T-helper 1 cell treated with Interleukin-12 subunit alpha and Interleukin-12 subunit beta and Interleukin-4 antibody, amounts not matched to agents 30 μg/mL and 1 μg/mL, for 36 hours (primary cell): ENCODE measurements around the gene RNFT2.

Experiments
- H3K27ac Mint-ChIP-seq: one replicate; pipeline ENCODE4 v1.8.0; 2021; ENCODE audit warnings: mild to moderate bottlenecking, mixed read lengths
- H3K27me3 Mint-ChIP-seq: one replicate; pipeline ENCODE4 v1.8.0; 2021; ENCODE audit warnings: low read depth, mixed read lengths
- H3K36me3 Mint-ChIP-seq: one replicate; pipeline ENCODE4 v1.8.0; 2021; ENCODE audit warnings: low read depth, mixed read lengths
- H3K4me1 Mint-ChIP-seq: one replicate; pipeline ENCODE4 v1.8.0; 2021; ENCODE audit warnings: low read depth, mixed read lengths
- H3K4me3 Mint-ChIP-seq: one replicate; pipeline ENCODE4 v1.8.0; 2021; ENCODE audit warnings: mild to moderate bottlenecking, moderate library complexity, mixed read lengths
- H3K9me3 Mint-ChIP-seq: one replicate; pipeline ENCODE4 v1.8.0; 2021; ENCODE audit warnings: mixed read lengths

RNFT2 gene

GRCh38 chr12:116887244-116887643, 149.1 kb downstream of the RNFT2 start:
- H3K9me3 Mint-ChIP-seq, result no peaks in the 10 kb centered on the region
- H3K27ac Mint-ChIP-seq, result no peak overlapping the region
- peaks cover 4% of the 10 kb centered on the region for H3K4me1 Mint-ChIP-seq
- H3K4me3 Mint-ChIP-seq, result no peak overlapping the region
- no peaks in the 10 kb centered on the region for H3K36me3 Mint-ChIP-seq
- H3K27me3 Mint-ChIP-seq, result peaks cover 53% of the 10 kb centered on the region

DNA sequence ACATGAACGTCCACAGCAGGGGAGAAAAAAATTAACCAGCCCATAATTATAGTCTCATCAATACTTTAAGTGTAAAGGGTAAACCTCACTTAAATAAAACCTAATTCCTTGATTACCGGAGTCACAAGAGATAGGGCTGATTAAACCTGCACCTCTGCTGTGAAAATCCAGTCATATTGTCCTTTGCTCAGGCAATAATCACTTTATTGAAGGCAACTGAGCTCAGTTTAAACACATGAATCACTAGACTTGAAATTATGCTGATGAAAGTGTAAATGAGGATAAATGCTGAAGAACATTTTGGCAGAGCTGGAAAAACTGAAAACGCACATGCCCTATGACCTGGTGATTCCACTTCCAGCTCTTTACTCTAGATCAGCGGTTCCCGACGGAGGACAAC, 149.8 kb downstream of the RNFT2 start:
- Mint-ChIP-seq H3K27ac (no peak overlapping the region), H3K4me1 (no peaks in the 10 kb centered on the region), H3K36me3 (no peaks in the 10 kb centered on the region), H3K4me3 (no peak overlapping the region), H3K27me3 (peaks cover 47% of the 10 kb centered on the region), H3K9me3 (no peaks in the 10 kb centered on the region)

DNA sequence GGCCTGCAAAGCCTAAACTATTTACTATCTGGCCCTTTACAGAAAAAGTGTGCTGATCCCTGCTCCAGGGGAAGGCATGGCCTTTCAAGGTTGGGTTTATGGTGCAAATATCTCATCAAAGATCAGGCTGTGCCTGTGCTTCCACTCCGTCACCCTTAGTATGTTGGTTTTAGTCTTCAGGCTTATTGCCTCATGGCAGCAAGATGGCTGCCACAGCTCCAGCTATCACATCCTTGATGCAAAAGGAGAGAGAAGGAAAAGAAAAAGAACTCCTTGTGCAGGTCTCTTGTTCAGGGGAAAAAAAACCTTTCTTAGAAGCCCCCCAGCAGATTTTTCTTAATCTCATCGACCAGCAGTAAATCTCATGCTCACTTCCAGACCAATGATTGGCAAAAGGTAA, 152.2 kb downstream of the RNFT2 start:
- Mint-ChIP-seq H3K27me3 (peaks cover 31% of the 10 kb centered on the region), H3K27ac (no peak overlapping the region), H3K36me3 (no peaks in the 10 kb centered on the region), H3K4me1 (no peaks in the 10 kb centered on the region), H3K9me3 (no peaks in the 10 kb centered on the region), H3K4me3 (no peak overlapping the region)

GRCh38 chr12:116891019-116891418, 152.9 kb downstream of the RNFT2 start:
- H3K4me1 Mint-ChIP-seq, result no peaks in the 10 kb centered on the region
- H3K27me3 Mint-ChIP-seq, result peaks cover 34% of the 10 kb centered on the region

DNA sequence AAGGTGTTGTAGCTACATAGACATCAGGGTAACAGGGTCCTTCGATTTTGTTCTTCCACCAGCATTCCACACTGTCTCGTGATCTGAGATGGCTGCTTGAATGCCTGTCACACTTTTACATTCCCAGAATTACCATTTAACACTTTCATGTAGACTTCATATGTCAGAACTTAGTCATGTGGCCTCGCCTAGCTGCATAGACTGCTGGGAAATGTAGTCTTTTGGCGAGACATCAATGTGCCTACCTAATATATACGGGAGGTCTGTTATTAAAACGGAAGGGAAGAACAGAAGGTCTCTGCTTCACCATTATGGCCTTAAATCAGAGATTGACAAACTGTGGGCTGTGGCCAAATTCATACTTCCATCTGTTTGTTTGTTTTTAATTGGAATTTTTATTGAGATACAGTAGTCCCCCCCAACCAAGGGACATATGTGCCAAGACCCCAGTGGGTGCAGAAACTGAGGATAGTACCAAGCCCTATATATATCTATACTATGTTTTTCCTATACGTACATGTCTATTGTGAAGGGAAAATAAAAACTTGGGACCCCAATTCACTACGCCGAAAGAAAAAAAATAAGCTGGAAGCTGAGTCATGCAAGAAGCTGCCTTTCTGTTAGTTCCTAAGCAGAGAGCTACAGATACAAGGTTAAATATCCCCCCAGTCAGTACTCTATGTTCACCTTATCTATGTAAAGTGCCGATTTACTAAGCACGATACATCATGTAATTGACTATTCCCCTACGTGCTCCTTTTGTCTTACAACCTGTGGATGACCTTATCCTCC, 154.4 kb downstream of the RNFT2 start:
- no peaks in the 10 kb centered on the region for H3K4me1 Mint-ChIP-seq
- peaks cover 27% of the 10 kb centered on the region for H3K27me3 Mint-ChIP-seq
- H3K9me3 Mint-ChIP-seq, result no peaks in the 10 kb centered on the region
- no peaks in the 10 kb centered on the region for H3K36me3 Mint-ChIP-seq
- no peak overlapping the region for H3K27ac Mint-ChIP-seq
- H3K4me3 Mint-ChIP-seq, result no peak overlapping the region

More at GRCh38 chr12:116891019-116891418, 152.9 kb downstream of the RNFT2 start:
- H3K9me3 Mint-ChIP-seq, result no peaks in the 10 kb centered on the region
- H3K36me3 Mint-ChIP-seq, result no peaks in the 10 kb centered on the region
- H3K27ac Mint-ChIP-seq, result no peak overlapping the region
- no peak overlapping the region for H3K4me3 Mint-ChIP-seq

DNA sequence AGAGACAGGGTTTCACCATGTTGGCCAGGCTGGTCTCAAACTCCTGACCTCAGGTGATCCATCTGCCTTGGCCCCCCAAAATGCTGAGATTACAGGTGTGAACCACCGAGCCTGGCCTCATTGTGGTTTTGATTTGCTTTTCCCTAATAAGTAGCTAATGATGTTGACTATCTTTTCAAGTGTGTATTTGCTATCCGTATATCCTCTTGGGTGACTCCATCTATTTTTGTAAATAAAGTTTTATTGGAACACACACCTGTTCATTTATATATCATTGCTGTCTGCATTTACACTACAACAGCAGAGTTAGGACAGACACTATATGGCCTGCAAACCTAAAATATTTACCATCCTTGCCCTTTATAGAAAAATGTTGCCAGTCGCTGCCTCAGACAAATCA, 156.8 kb downstream of the RNFT2 start:
- peaks cover 32% of the 10 kb centered on the region for H3K27me3 Mint-ChIP-seq
- no peaks in the 10 kb centered on the region for H3K36me3 Mint-ChIP-seq
- H3K9me3 Mint-ChIP-seq, result no peaks in the 10 kb centered on the region
- H3K4me1 Mint-ChIP-seq, result no peaks in the 10 kb centered on the region
- no peak overlapping the region for H3K27ac Mint-ChIP-seq
- no peak overlapping the region for H3K4me3 Mint-ChIP-seq

GRCh38 chr12:116896411-116896924, 158.4 kb downstream of the RNFT2 start:
- no peaks in the 10 kb centered on the region for H3K36me3 Mint-ChIP-seq
- peaks cover 30% of the 10 kb centered on the region for H3K27me3 Mint-ChIP-seq
- H3K9me3 Mint-ChIP-seq, result no peaks in the 10 kb centered on the region
- H3K4me3 Mint-ChIP-seq, result no peak overlapping the region
- H3K4me1 Mint-ChIP-seq, result no peaks in the 10 kb centered on the region
- H3K27ac Mint-ChIP-seq, result no peak overlapping the region

DNA sequence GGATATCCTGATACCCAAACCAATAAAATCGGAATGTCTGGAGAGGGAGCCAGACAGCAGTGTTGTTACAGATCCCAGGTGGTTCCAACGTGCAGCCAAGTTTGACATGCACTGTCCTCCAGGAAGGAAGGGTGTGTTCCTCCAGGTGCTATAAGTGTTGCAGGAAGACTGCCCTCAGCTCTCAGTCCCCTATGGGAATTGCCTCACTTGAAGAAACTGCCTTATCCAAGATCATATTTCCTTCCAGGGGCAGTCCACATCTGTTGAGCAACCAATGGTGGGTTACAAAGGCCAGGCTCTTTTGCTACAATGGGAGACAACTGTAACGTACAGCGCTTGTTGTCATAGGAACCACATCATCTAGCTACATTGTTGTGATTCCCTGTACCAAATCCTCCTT, 159.4 kb downstream of the RNFT2 start:
- Mint-ChIP-seq H3K9me3 (no peaks in the 10 kb centered on the region), H3K4me3 (no peak overlapping the region), H3K27ac (no peak overlapping the region), H3K36me3 (no peaks in the 10 kb centered on the region), H3K27me3 (peaks cover 40% of the 10 kb centered on the region), H3K4me1 (no peaks in the 10 kb centered on the region)

GRCh38 chr12:116898669-116899068, 160.6 kb downstream of the RNFT2 start:
- no peak overlapping the region for H3K4me3 Mint-ChIP-seq
- no peaks in the 10 kb centered on the region for H3K36me3 Mint-ChIP-seq

GRCh38 chr12:116901612-116902011, 163.5 kb downstream of the RNFT2 start:
- Mint-ChIP-seq H3K27ac (no peak overlapping the region), H3K36me3 (no peaks in the 10 kb centered on the region), H3K27me3 (peaks cover 52% of the 10 kb centered on the region), H3K9me3 (no peaks in the 10 kb centered on the region), H3K4me3 (no peak overlapping the region), H3K4me1 (no peaks in the 10 kb centered on the region)

More at GRCh38 chr12:116898669-116899068, 160.6 kb downstream of the RNFT2 start:
- no peaks in the 10 kb centered on the region for H3K9me3 Mint-ChIP-seq
- H3K27me3 Mint-ChIP-seq, result peaks cover 46% of the 10 kb centered on the region
- H3K27ac Mint-ChIP-seq, result no peak overlapping the region
- no peaks in the 10 kb centered on the region for H3K4me1 Mint-ChIP-seq
